Stomach (tissue), 4 donors: ENCODE measurements around the gene AMACR.
"Not testable (repeated sequence)": the region's sequence is repeated elsewhere in the genome, so short reads cannot be mapped to it uniquely, and the experiment has no call there.

Experiments
- CTCF ChIP-seq, 7 experiments: fragments of 450-650 bp in 4 of 7; fragments of 200-600 bp in 3 of 7; sonication (generic) in 3 of 7; IDR thresholded peaks; one replicate each; pipeline ENCODE4 v1.5.1; 2016 to 2019; ENCODE audit warnings: antibody characterized with exemption in 7 of 7, control low read depth in 2 of 7, mild to moderate bottlenecking in 1 of 7
- EP300 ChIP-seq: sonication (generic); formaldehyde crosslinking; IDR thresholded peaks from one replicate; pipeline ENCODE4 v1.6.1; 2017; ENCODE audit warnings: antibody characterized with exemption
- POLR2A ChIP-seq, 4 donors: fragments of 450-650 bp; IDR thresholded peaks; one replicate each; pipeline ENCODE4 v1.6.1; 2016; ENCODE audit warnings: antibody characterized with exemption in 4 of 4, control low read depth in 2 of 4, mild to moderate bottlenecking in 1 of 4, moderate library complexity in 1 of 4
- POLR2AphosphoS5 ChIP-seq, 3 donors: sonication (generic); formaldehyde crosslinking; IDR thresholded peaks; one replicate each; pipeline ENCODE4 v1.6.1; 2016; ENCODE audit warnings: antibody characterized with exemption in 3 of 3

GRCh38 chr5:34030585-34030984 is 22.7 kb upstream of the AMACR start:
- TF ChIP-seq POLR2A (IDR thresholded peaks at IDR 0.05); POLR2AphosphoS5 (IDR thresholded peaks at IDR 0.05); CTCF (IDR thresholded peaks at IDR 0.05); EP300: not testable (repeated sequence)
